HL-60 (cell line): ENCODE data around the gene TM6SF1.

Experiments
- DNase-seq, 2 experiments: peaks; one replicate each; pipeline ENCODE4 v3.0.0-alpha.2; 2010 to 2020; ENCODE audit warnings: low read depth in 1 of 2, low spot score in 1 of 2
- H3K27ac ChIP-seq: fragments of 250-450 bp; sonication (Bioruptor Pico); replicated peaks from 2 replicates; pipeline ENCODE4 v1.5.1; 2020; ENCODE audit warnings: mild to moderate bottlenecking, moderate library complexity
- H3K27me3 ChIP-seq: fragments of 250-450 bp; sonication (Bioruptor Pico); 2 replicates; pipeline ENCODE4 v1.5.1; 2021; ENCODE audit warnings: mild to moderate bottlenecking, moderate library complexity; ENCODE audit not compliant: insufficient read depth, poor library complexity, severe bottlenecking
- H3K4me3 ChIP-seq: replicated peaks from 2 replicates; pipeline ENCODE4 v1.5.1; 2011; ENCODE audit warnings: mild to moderate bottlenecking, control low read depth, low read length; ENCODE audit not compliant: insufficient read depth
- CTCF ChIP-seq: IDR thresholded peaks from one replicate; pipeline ENCODE4 v1.5.1; 2011; ENCODE audit warnings: low read length, control low read depth, inconsistent platforms; ENCODE audit not compliant: insufficient read depth
- GABPA ChIP-seq: IDR thresholded peaks from 2 replicates; pipeline ENCODE4 v1.6.1; 2012; ENCODE audit warnings: low read depth
- POLR2AphosphoS5 ChIP-seq: IDR thresholded peaks from 2 replicates; pipeline ENCODE4 v1.6.1; 2012; ENCODE audit warnings: low read depth
- SPI1 ChIP-seq: IDR thresholded peaks from 2 replicates; pipeline ENCODE4 v1.6.1; 2012; ENCODE audit warnings: low read depth, mild to moderate bottlenecking, borderline replicate concordance
- TF ChIP-seq, protein P1 (sequence below): IDR thresholded peaks from 2 replicates; pipeline ENCODE4 v1.6.1; 2012; ENCODE audit warnings: low read depth; ENCODE audit not compliant: insufficient replicate concordance

TM6SF1 gene

DNA sequence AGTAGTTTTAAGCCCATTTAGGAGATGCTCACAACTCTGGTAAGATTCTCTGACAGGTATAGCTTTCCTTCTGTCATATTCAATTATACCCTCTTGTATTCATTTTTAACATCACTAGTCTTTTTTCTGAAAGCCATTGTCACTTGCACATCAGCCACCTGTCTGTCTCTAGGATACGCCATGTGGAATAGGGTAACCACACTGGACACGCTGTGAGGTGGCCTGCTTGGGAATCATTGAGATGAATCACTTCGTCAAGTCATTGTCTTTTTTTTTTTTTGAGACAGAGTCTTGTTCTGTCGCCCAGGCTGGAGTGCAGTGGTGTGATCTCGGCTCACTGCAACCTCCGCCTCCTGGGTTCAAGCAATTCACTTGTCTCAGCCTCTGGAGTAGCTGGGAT is 7.4 kb downstream of the TM6SF1 start:
- DNase-seq = no peak
- Histone ChIP-seq H3K27me3 (no peaks in the 10 kb centered on the region), H3K27ac (no peak overlapping the region), H3K4me3 (no peak overlapping the region)
- TF ChIP-seq POLR2AphosphoS5 = no peak
- TF ChIP-seq GABPA = no peak
- no peak for TF ChIP-seq SPI1
- TF ChIP-seq, protein P1, sequence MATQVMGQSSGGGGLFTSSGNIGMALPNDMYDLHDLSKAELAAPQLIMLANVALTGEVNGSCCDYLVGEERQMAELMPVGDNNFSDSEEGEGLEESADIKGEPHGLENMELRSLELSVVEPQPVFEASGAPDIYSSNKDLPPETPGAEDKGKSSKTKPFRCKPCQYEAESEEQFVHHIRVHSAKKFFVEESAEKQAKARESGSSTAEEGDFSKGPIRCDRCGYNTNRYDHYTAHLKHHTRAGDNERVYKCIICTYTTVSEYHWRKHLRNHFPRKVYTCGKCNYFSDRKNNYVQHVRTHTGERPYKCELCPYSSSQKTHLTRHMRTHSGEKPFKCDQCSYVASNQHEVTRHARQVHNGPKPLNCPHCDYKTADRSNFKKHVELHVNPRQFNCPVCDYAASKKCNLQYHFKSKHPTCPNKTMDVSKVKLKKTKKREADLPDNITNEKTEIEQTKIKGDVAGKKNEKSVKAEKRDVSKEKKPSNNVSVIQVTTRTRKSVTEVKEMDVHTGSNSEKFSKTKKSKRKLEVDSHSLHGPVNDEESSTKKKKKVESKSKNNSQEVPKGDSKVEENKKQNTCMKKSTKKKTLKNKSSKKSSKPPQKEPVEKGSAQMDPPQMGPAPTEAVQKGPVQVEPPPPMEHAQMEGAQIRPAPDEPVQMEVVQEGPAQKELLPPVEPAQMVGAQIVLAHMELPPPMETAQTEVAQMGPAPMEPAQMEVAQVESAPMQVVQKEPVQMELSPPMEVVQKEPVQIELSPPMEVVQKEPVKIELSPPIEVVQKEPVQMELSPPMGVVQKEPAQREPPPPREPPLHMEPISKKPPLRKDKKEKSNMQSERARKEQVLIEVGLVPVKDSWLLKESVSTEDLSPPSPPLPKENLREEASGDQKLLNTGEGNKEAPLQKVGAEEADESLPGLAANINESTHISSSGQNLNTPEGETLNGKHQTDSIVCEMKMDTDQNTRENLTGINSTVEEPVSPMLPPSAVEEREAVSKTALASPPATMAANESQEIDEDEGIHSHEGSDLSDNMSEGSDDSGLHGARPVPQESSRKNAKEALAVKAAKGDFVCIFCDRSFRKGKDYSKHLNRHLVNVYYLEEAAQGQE = no peak
- no peak for TF ChIP-seq CTCF

DNA sequence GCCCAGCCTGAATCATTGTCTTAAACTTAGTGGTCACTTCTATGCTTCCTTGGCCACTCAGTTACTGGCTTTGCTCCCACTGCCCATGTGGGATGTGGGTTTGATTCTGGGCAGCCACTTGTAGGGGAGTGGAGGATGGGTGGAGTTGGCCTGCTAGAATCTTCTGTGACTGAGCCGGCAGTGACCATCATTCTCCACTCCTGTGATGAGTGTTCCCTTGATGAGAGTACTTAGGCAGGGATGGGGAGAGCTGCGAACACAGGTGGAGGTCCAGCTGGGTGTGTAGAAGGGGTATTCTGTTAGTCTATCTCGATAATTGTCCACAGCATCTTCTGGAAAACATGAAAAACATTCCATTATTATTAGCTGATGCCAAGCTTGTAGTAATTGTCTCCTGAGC is 8.0 kb downstream of the TM6SF1 start:
- no peak for DNase-seq
- Histone ChIP-seq H3K4me3 (no peak overlapping the region), H3K27ac (no peak overlapping the region), H3K27me3 (no peaks in the 10 kb centered on the region)
- TF ChIP-seq, protein P1 = no peak
- TF ChIP-seq CTCF (no peak), SPI1 (no peak)

GRCh38 chr15:83115831-83116565 is 8.6 kb downstream of the TM6SF1 start:
- H3K4me3 ChIP-seq = no peak overlapping the region
- DNase-seq = no peak
- H3K27me3 ChIP-seq = no peaks in the 10 kb centered on the region
- TF ChIP-seq GABPA (no peak), CTCF (no peak)
- no peak overlapping the region for H3K27ac ChIP-seq

DNA sequence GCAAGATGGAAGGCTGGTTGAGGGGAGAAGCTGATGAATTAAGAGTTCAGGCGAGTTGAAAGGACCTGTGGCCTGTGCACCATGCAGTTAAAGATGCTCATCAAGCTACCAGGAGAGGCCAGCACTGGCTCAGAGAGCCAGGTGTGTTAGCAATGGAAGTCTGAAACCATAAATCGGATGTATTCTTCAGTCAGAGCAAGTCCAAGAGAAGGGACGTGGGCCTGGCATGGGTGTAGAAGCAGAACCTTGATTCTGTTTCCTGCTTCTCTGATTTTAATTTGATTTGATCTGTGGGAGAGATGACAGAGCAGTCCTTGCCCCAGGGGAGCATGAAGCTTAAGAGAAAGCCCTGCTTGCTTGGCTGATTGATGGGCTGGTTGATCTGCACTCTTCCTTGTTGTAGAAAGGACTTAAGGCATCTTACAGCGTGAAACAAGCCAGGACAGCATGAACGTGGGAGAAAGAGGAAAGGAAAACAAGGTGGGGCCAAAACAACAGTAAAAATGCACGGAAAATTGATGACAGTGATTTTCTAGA is 10.9 kb downstream of the TM6SF1 start:
- no peak for DNase-seq
- TF ChIP-seq CTCF = no peak
- no peak for TF ChIP-seq GABPA
- TF ChIP-seq, protein P1 = no peak
- TF ChIP-seq POLR2AphosphoS5 = no peak
- TF ChIP-seq SPI1 = no peak
- Histone ChIP-seq H3K27me3 (no peaks in the 10 kb centered on the region), H3K4me3 (no peak overlapping the region), H3K27ac (no peak overlapping the region)
